NCI-H2196 treated with DMSO at 0.1 percent for 48 hours (cell line): ENCODE measurements around the gene YJEFN3.

Experiments used
- DNase-seq: peaks from one replicate; lab custom pipeline; 2025; ENCODE audit not compliant: unreplicated experiment; lab: John Stamatoyannopoulos, UW

The YJEFN3 gene

GRCh38 chr19:19579533-19580361 lies 51.0 kb downstream of the YJEFN3 start:
- no peak for DNase-seq

DNA sequence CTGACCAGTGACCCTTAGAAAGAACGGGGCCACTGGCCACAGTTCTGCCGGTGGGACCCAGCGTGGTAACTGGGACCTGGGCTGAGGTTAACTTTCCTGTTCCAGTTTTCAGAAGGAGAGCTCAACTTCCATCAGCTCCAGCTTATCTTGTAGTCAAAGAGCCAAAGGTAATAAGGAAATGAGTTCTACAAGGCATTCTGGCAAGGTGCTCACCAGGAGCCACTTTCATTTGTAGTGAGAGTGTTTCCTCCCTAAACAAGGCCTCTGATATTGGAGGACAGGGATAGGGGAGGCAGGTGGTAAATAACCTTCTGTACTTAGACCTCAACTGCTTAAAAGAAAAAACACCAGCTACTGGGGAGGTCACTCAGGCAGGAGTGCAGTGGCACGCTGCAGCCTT lies 51.7 kb downstream of the YJEFN3 start:
- DNase-seq, result no peak

DNA sequence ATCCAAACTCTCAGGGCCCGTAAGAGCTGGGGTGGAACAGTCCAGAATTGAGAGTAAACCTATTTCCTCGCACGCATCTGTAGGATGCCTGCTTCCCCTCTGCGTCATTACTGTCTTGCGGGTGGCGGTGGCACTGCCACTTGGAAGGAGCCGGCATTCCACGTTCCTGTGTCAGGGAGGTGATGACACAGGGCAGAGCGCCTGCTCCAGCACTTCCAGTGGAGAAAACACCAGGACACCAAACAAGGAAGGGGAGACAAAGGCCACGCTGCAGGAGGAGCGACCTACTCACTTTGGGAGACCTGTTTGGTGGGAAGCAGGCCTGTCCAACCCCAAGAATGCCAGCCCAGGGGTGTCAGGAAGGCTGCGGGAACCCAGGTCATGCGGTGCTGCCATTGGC lies 52.7 kb downstream of the YJEFN3 start:
- no peak for DNase-seq

GRCh38 chr19:19582471-19582870 lies 53.8 kb downstream of the YJEFN3 start:
- no peak for DNase-seq

DNA sequence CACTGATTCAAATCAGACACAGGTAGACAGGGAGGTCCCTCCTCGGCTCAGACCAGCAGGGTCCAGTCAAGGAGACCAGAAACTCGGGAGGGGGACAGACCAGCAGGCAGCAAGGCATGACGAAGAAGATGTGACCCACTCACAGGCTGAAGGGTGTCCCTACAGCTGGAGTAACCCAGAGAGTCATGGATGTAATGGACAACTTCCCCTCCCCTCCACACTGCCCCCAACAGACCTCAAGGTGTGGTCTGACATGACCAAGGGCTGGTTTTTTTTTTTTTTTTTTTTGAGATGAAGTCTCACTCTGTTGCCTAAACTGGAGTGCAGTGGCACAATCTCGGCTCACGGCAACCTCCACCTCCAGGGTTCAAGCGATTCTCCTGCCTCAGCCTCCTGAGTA lies 55.6 kb downstream of the YJEFN3 start:
- no peak for DNase-seq
